Activated gamma-delta T cell treated with anti-CD3 and anti-CD28 coated beads, Interleukin-2, amount 50 U/mL, for 16 hours (primary cell): ENCODE results near the gene NANOS2.
"Not testable (repeated sequence)": the region's sequence is repeated elsewhere in the genome, so short reads cannot be mapped to it uniquely, and the experiment has no call there.

Experiments
- DNase-seq: peaks from one replicate; pipeline ENCODE4 v3.0.0-alpha.2; 2020; ENCODE audit warnings: low read depth

The NANOS2 gene

GRCh38 chr19:45927565-45928261, 13.1 kb upstream of the NANOS2 start:
- DNase-seq, result peak; percentile 71

DNA sequence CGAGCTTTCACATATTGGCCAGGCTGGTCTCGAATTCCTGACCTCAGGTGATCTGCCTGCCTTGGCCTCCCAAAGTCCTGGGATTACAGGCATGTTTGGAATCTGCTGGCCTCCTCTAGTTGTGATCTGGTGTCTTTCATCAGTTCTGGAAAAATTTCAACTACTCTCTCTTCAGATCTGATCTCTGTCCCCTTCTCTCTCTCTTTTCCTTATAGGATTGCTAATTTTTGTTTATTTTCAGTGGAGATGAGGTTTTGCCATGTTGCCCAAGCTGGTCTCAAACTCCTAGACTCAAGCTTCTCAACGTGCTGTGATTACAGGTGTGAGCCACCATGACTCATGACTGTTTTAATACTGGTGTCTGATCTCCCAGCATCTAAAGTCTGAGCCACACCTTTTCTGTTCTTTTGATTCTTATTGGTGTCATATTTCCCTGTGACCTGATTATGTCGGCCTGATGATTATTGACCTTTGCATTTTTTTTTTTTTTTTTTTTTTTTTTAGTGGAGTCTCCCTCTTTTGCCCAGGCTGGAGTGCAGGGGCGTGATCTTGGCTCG, 10.4 kb upstream of the NANOS2 start:
- DNase-seq, result no peak

DNA sequence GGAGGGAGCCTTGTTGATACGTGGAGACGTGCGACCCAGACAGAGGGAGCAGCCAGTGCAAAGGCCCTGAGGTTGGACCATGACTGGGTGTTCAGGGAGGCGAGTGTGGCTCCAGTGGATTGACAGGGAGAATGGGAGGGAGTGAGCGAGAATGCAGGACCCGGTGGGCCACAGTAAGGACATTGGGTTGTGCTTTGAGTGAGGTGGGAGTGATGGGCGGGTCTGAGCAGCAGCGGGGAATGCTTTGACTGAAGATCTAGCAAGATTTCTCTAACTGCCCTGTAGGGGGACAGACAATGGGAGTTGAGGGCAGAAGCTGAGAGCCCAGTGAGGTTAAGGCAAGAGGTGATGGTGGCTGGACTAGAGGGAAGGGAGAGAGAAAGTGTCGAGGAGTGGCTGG, 7.7 kb upstream of the NANOS2 start:
- DNase-seq, result no peak

DNA sequence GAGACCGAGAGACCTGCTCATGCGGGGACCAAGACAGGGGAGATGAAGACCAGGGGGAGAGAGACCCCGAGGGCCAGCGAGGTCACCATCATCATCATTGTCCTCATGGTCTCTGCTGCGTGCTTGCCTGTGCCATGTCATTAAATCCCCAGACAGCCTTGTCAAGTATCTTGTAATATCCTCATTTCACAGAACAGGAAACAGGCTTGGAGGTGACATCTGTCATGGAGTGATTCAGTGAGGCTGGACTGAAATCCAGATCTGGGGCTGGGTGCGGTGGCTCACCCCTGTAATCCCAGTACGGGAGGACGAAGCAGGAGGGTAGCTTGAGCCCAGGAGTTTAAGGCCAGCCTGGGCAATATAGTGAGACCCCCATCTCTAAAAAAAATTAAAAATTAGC, 5.9 kb upstream of the NANOS2 start:
- DNase-seq, result no peak

DNA sequence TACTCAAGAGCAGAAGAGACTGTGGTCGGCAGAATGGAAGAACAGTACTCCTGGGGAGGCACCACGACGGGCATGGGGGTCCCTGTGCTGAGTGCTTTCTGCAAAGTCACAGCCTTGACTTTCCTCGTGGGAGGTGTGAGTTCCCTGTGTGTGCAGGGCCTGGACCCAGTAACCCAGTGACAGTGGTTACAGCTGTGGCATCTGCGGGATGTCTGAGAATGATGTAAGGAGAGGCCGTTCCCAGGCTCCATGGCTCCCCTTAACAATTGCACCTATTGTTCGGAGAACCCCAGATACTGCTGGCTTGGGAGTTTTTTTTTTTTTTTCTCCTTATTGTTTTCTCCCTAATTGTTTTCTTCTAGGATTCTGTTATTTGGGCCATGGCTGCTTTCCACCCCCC, 5.1 kb upstream of the NANOS2 start:
- no peak for DNase-seq

DNA sequence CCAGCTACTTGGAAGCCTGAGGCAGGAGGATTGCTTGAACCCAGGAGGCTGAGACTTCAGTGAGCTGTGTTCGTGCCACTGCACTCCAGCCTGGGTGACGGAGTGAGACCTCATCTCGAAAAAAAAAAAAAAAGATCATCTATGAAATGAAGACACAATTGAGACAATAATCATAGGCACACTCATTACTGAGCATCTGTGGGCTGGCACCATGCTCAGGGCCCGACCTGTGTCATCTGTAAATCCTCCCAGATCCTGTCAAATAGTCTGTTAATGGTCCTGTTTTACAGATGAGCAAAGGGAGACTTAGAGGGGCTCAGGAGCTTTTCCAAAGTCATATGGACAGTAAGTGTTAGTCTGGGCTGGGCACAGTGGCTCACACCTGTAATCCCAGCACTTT, 4.1 kb upstream of the NANOS2 start:
- no peak for DNase-seq

DNA sequence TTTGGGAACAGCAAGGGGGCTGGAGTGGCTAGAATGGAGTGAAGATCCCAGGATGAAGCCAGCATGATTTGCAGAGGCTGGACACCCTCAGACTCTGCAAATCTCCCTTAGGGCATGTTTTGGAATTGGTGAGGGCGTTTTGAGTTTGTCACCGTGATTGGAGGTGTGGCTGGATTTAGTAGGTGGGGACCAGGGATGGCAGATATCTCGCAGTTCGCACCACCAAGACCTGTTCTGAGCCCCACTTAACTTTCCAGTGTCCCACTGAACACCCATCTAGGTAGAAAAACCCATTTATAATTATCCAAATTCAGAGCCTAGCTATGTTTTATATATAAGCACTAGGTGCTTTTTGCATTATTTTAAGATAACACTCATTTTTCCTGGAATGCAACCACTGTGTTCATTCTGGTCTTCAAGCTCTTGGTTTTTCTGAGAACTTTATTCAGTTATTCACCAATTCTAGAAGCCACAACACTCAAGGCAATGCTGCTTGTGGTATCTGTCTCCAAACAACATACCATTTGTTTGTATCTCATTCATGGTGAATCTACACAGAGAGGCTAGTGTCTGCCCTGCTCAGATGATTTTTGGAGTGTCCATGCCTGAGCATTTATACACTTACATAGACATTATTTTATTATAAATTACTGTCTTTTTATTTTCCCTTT, 3.0 kb upstream of the NANOS2 start:
- DNase-seq, result no peak

DNA sequence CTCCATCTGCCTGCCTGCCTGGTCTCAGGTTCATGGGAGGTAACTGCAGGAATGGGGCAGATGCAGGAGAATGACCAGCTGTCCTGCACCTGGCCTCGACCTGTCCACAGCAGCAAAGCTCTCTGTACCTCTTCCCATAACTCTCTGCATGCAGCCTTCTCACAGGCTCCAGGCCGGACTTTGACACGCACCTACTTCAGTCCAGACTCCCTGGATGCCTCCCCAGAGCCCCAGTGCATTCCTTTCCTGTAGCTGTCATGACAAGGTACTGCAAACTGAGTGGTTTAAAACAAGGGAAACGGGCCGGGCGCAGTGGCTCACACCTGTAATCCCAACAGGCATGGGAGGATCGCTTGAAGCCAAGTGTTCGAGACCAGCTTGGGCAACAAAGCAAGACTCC, 3.3 kb downstream of the NANOS2 start:
- DNase-seq, result no peak

DNA sequence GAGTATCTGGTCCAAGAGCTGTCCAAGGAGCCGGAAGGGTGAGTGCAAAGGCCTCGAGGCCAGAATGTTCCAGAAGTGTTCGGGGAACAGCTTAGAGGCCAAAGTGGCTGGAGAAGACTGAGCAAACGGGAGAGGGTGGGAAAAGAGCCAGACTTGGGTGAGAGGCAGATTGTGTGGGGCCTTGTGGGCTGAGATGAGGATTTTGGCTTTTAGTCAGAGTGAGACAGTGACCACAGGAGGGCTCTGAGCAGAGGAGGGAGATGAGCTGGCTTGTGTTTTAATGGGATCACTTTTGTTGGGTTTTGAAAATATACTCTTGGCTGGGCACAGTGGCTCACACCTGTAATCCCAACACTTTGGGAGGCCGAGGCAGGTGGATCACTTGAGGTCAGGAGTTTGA, 5.6 kb downstream of the NANOS2 start:
- DNase-seq, result no peak

DNA sequence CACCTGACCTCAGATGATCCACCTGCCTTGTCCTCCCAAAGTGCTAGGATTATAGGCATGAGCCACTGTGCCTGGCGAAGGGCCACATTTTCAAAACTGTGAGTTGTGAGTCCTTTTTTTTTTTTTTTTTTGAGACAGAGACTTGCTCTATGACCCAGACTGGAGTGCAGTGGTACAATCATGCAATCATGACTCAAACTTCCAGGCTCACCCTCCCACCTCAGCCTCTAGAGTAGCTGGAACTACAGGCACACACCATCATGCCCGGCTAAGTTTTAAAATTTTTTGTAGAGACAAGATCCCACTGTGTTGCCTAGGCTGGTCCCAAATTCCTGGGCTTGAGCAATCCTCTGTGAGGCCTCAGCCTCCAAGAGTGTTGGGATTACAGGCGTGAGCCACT, 8.4 kb downstream of the NANOS2 start:
- no peak for DNase-seq

DNA sequence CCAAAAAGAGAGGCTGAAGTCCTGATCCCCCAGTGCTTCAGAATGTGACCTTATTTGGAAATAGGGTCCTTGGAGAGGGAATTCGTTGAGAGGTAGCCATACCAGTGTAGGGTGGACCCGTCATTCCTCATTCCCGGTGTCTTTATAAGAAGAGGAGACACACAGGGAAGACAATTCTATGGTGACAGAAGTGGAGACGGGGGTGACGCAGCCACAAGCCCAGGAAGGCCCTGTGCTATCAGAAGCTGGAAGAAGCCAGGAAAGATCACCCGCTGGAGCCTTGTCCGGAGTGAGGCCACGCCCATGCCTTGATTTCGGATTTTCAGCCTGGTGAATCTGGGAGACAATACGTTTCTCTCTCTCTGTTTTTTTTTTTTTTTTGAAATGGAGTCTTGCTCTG, 9.6 kb downstream of the NANOS2 start:
- no peak for DNase-seq

DNA sequence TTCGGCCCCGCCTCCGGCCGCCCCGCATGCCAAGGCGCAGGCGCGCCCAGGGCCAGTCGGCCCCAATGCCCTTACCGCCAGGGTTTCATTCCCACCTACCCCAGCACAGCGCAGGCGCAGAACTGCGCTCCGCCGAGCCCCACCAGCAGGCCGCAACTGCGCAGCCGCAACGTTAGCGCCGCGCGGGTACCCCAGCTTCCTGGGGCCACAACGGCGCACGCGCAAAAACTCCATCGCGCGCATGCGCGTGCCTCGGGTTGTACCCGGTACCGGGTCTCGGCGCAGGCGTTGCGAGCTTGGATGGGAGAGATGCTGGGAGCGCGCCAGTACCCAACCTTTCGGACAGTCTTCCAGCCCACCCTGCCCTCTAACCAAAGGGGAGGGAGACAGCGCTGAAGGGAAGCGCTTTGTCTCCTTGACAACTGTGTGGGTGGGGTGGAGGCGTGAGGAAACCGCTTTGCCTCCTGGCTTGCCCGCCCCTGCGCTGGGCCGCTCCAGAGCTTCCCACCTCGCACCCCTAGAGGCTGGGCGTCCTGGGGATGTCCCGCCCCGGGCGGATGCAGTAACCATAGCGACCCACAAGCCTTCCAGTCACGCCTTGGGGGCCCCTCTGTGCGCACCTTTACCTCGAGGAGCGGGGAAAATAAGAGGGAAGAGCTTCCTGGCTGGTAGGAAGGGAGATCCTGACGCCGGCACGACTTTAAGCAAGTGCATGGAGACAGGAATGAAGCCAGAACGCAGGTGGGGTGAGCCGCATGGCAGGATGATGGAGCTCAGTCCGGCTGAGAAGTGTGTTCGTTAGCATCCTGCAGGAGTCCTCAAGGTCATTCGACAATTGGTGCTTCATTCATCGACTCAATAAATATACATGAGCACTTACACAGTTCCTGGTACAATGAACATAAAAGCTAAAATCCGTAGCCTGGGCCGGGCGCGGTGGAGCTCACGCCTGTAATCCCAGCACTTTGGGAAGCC, 11.6 kb downstream of the NANOS2 start:
- DNase-seq, result peak; percentile 99

DNA sequence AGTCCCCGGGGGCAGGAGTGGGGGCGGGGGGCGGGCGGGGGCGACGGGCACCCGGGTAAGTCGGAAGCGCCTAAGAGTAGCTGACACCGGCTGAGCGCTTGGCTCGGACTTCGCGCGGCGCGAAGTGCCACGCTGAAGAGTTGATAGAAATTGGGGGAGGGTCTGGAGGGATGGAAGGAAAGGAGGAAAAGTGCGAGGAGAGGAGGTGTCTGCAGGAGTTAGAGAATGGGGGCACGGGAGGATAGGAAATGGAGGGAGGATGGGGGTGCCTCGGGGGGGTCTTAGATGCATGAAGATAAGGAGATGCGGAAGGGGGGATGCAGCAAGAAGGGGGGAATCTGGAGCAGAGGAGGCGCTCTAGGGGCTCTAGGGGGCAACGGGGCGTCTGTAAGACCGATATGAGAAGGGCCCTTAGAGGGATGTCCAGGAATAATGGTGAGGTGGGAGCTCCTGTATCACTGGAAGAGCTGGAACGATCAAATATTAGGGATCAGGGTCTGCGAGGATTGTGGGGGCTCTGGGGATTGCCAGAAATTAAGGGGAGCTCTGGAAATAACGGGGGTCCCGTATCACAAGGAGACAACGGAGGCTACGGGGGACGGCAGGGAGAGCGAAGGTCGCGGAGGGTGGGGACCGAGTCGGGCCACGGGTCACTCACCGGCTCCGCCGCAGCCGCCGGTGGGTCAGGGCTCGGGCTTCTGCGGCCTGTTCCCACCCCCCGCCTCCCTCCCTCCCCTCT, 12.5 kb downstream of the NANOS2 start, which contains the start of gene MYPOP:
TSS of gene MYPOP (minus strand) at position 702 of the 739 bp plus-strand sequence. CDS start 840 bp downstream, outside the sequence.
- DNase-seq, result no peak

DNA sequence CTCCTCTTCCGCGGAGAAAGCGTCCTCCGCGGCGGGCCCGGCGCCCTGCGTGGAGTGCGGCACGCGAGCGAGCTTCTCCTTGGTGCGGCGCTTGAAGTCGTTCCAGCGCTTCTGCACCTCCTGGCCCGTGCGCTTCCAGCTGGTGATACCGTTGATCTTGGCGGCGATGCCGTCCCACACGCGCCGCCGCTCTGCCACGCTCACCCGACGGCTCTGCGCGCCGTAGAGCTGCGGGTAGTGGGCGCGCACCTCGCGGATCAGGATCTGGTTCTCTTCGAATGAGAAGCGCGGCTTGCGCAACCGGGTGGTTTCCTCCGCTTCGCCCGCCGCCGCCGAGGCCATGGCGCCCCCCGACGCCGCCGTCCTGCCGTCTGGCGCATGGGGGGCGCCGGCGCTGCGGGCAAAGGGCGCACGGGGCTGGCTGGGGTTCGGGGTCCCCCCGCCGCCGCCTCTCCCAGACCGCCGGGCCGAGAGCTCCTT, 13.1 kb downstream of the NANOS2 start:
- no peak for DNase-seq

GRCh38 chr19:45900738-45901431, 13.7 kb downstream of the NANOS2 start:
- DNase-seq, result no peak

GRCh38 chr19:45899919-45900589, 14.5 kb downstream of the NANOS2 start:
- no peak for DNase-seq

DNA sequence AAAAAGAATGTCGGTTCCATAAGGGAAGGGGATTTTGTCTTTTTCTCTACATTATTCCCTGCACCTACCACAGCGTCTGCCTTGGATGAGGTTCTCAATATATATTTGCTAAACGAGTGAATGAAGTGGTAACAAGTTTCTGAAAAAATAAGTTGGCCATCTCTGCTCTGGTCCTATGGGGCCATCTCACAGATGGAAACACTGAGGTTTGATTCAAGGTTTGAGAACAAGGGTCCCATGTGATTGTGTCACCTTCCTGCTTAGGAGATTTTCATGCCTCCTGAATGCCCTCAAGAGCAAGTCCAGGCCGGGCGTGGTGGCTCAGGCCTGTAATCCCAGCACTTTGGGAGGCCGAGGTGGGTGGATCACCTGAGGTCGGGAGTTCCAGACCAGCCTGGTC, 15.3 kb downstream of the NANOS2 start:
- DNase-seq, result no peak

- no peak for DNase-seq
These were observed 17.2 kb downstream of the NANOS2 start for GRCh38 chr19:45897261-45897812.

- not testable (repeated sequence) for DNase-seq
These were observed 18.5 kb downstream of the NANOS2 start for GRCh38 chr19:45895983-45896599.
